HG03139 (cell line): ENCODE measurements around the gene RPP30.

Experiments used
- ATAC-seq: cut with Tn5 transposase; IDR thresholded peaks from one replicate; pipeline ENCODE4 v1.9.1; 2021; ENCODE audit not compliant: unreplicated experiment

The RPP30 gene

DNA sequence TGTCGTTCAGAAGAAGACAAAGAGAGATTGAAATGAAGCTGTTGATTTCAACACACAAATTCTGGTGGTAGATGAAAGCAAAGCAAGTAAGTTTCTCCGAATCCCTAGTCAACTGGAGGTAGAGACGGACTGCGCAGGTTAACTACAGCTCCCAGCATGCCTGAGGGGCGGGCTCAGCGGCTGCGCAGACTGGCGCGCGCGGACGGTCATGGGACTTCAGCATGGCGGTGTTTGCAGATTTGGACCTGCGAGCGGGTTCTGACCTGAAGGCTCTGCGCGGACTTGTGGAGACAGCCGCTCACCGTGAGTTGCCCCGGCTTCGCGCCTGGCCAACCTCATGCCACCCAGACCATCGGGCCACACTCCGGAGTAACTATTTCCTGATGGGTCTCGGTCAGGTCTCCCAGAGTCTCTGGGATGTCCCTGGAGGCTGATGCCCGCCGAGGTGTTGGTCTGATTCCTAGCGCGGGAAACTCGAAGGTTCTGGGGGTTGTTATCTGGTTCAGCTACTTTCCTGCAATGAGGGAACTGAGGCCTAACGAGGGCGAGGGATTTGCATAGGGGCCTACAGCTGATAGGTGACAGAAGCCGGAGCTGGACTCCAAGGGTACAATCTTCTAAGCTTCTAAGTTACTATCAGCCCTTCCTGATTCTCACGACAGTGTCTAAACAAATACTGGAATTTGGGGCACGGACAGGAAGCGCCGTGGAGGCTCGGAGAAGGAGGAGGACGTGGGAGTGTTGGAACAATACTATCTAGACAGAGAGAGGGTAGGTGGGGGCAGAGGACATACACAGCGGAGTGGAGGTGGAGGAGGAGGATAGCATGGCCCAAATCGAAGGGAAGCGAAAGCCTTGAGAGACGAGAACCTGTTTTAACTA, at the start of gene RPP30:
Gene RPP30, plus strand, starts transcription at position 209 of the 882 bp plus-strand sequence. Its CDS starts 13 bp downstream, at position 222.
- ATAC-seq: peak; percentile 98

DNA sequence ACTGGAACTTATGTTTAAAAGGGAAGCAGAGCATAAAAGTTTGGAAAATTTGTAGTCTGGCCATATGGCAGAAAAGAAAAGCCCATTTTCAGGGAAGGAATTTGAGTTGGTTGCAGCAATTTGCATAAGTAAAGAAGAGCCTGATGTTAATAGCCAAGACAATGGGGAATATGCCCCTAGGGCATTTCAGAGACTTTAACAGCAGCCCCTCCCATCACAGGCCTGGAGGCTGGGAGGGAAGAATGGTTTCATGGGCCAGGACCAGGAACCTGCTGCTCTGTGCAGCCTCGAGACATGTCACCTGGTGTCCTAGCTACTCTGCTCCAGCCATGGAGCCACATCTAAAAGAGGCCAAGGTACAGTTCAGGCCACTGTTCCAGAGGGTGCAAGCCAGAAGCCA, 49.3 kb upstream of the RPP30 start:
- ATAC-seq: no peak

GRCh38 chr10:90832111-90832510, 39.7 kb upstream of the RPP30 start:
- no peak for ATAC-seq

- ATAC-seq: no peak
These were observed 37.4 kb upstream of the RPP30 start for GRCh38 chr10:90834326-90834725.

DNA sequence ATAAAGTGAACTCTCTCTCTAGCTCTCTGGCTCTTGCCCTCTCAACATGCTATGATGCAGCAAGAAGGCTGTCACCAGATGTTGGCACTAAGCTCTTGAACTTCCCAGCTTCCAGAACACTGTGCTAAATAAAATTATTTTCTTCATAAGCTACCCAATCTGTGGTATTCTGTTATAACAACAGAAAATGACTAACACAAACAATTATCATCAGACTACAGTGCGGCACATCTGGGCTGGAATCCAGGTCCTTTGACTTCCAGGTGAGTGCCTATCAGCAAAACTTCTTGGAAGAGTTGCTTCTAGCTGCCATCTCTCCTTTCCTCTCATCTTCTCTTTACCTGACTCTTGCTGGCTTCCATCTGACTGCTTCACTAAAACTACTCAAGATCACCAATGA, 34.3 kb upstream of the RPP30 start:
- no peak for ATAC-seq

- ATAC-seq: no peak
These were observed 29.0 kb upstream of the RPP30 start for GRCh38 chr10:90842725-90843124.

- ATAC-seq: no peak
These were observed 26.0 kb upstream of the RPP30 start for GRCh38 chr10:90845726-90846125.

GRCh38 chr10:90846746-90847145, 25.0 kb upstream of the RPP30 start:
- no peak for ATAC-seq

GRCh38 chr10:90847436-90847835, 24.3 kb upstream of the RPP30 start:
- no peak for ATAC-seq

GRCh38 chr10:90849956-90850749, 21.6 kb upstream of the RPP30 start:
- ATAC-seq: no peak

- ATAC-seq: no peak
These were observed 16.6 kb upstream of the RPP30 start for GRCh38 chr10:90855126-90855525.

DNA sequence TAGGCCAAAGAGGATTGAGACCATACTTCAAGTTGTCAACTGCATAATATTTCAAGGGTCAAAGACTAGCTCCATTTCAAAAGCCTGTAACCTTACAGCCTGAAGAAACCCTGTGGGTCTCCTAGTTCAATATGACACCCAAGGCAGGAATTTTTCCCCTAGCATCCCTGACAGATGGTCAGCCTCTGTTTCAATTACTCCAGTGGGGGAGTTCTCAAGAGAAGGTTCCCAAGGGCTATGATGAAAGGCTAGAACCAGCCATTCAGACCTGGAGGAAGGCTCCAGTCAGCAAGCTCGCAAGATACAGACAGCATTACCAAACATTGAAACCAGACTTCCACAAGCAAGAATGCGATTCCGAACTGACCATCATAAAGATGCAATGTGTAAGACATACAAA, 15.5 kb upstream of the RPP30 start:
- ATAC-seq: no peak

- no peak for ATAC-seq
These were observed 14.7 kb upstream of the RPP30 start for GRCh38 chr10:90856964-90857634.

- peak; percentile 69 for ATAC-seq
These were observed 13.9 kb upstream of the RPP30 start, which contains the start of gene HTR7 for GRCh38 chr10:90857635-90858460. Gene HTR7, minus strand, starts transcription at chr10:90858039. Its CDS starts 368 bp downstream, at chr10:90857671.

DNA sequence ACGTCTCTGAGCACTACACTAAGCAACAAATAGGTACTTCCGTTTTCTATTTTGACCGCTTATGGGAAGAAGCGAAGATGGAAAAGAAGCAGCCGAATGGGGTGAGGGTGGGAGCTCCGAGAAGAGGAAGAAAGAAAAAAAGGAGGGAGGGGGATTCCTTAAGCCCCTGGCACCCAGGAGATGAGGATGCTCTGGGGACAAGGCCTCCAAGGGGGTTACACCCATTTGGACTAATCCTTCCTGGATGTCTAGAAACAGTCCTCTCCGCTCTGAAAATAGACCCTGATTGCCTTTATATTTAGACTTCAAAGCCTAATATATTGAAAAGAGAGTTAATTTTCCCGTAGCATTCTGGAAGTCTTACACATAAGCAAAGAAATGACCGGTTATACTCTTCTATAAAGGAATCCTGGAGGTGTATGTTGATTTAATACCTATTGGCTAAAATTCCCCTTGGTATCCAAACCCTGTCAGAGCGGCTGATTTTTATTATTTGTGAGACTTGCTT, 13.3 kb upstream of the RPP30 start:
- ATAC-seq: no peak

DNA sequence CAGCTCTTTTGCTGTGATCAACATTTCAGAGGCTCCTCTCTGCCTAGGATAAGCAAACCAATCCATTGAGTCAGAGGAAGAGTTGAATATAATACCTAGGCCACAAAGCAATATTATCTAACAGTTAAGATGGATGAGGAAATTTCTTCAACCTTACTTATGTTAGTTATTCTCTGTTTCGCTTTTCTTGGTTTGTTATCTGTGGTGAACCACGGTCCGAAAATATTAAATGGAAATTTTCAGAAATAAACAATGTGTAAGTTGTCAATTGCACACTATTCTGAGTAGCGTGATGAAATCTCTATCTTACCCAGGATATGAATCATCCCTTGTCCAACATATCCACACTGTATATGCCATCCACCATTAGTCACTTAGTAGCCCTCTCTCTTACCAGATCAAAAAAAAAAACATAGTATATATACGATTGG, 12.4 kb upstream of the RPP30 start:
- ATAC-seq: no peak

- ATAC-seq: no peak
These were observed 11.0 kb upstream of the RPP30 start for GRCh38 chr10:90860790-90861189.

- ATAC-seq: no peak
These were observed 8.8 kb upstream of the RPP30 start for GRCh38 chr10:90862908-90863514.

GRCh38 chr10:90865401-90865800, 6.4 kb upstream of the RPP30 start:
- ATAC-seq: no peak
